Activated CD4-positive, CD25-positive, alpha-beta regulatory T cell (primary cell): ENCODE results near the gene VAMP3.

ENCODE experiments used
- DNase-seq, 4 experiments: peaks; one replicate each; lab custom pipeline; 2025; lab: John Stamatoyannopoulos, UW

VAMP3 gene

DNA sequence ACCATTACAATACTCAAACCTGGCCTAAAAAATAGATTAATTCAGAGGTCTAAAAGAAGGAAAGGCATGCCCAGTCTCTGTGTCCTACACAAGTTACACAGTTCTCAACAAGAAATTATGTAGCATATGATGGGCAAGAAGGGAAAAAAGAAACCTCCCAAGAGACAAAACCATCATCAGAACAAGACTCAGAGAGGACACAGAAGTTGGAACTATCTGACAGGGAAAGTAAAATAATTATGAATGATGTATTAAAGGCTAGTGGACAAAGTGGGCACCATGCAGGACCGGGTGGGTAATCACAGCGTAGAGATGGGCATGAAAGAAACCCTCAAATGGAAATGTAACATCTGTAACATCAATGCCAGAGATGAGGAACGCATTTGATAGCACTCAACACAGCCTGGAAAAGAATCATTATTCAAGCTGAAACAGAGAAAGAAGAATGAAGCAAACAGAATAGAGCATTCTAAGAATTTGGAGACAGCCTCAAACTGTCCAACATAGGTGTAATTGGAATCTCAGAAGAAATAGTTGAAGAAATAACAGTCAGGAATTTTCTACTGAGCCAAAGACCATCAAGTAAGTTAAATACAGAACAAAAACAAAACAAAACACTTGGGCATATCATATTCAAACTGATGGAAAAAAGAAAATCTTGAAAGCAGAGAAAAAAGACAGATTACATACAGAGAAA is 42.7 kb downstream of the VAMP3 start:
- no peak for DNase-seq

DNA sequence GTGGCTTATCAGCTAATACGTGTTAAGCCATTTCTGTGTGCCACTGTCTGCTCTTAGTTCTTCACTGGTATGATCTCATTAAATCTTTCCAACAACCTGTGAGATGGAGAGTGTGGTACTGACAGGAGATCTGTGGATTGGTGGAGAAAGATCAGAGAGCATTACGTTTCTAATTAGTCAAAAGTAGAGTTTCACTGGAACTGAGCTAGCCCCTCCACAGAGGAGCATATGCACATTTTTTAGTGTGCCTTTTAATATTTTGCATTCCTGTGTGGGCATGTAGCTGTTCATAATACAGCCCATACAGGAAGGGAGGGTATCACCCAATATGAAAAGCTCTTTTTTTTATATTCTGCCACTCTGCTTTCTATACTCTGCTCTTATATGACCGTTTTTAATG is 50.2 kb downstream of the VAMP3 start:
- DNase-seq = no peak

DNA sequence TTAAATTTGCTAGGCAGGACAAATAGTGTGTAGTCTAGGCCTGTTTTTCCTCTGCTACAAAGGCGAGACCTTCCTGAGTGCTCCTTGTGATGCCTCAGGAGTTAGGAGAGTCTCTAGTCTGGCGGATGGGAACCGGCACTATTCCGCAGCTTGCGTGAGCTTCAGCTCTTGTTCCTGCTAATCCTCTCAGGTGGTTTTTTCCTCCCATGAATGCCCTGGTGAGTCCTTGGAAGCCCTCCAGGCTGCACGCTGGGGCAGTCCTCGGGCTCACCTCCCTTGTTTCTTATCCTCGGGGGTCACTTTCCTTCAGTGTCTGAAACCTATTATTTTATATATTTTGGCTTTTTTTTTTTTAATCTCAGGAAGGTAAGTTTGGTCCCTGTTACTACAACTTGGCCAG is 53.6 kb downstream of the VAMP3 start:
- no peak for DNase-seq

DNA sequence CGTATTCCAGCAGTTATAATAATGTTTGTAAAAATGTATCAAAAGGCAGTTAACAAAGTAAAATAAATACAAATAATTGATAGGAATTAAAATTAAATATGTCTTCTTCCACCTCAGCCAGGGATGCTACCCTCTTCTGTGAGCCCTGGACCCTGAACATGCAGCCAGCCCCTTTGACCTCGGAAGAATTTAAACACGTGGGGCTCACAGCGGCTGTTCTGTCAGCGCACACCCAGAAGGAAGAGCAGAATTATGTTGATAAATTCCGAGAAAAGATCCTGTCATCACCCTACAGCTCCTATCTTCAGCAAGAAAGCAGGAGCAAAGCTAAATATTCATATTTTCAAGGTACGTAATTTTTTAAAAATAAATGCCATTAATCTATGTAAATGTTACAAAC is 55.3 kb downstream of the VAMP3 start:
- DNase-seq = no peak

DNA sequence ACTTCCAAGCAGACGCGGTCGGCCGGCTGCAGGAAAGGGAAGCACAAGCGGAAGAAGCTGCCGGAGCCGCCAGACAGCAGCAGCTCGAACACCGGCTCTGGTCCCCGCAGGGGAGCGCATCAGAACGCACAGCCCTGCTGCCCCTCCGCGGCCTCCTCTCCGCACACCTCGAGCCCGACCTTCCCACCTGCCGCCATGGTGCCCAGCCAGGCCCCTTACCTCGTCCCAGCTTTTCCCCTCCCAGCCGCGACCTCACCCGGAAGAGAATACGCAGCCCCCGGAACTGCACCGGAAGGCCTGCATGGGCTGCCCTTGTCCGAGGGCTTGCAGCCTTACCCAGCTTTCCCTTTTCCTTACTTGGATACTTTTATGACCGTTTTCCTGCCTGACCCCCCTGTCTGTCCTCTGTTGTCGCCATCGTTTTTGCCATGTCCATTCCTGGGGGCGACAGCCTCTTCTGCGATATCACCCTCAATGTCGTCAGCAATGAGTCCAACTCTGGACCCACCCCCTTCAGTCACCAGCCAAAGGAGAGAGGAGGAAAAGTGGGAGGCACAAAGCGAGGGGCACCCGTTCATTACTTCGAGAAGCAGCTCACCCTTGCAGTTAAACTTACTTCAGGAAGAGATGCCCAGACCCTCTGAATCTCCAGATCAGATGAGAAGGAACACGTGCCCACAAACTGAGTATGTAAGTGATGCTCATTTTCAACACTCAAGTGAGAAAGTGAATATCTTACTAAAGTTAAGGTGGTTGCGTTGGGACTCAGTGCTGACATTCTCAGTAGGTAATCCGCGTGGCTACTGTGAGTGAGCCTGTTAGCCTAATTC is 56.2 kb downstream of the VAMP3 start:
- no peak for DNase-seq
